Activated T-helper 17 cell treated with anti-CD3 and anti-CD28 coated beads, Interleukin-2, amount 50 U/mL, for 72 hours (primary cell): ENCODE results near the gene RAB6C. TPM values are rescaled to one million over a fixed set of nuclear protein-coding genes. Genes with fewer than 3 reads are reported as not detected.
A peak's percentile ranks its signal among the peaks of the same experiment; 100 is the strongest.
"Not testable (repeated sequence)": the region's sequence is repeated elsewhere in the genome, so short reads cannot be mapped to it uniquely, and the experiment has no call there.

ENCODE experiments used
- ATAC-seq: fragments of 150-1000 bp; cut with Tn5 transposase; replicated peaks from 2 replicates; pipeline ENCODE4 v1.10.0; 2021; ENCODE audit warnings: mild to moderate bottlenecking, moderate library complexity
- H3K27ac Mint-ChIP-seq: one replicate; pipeline ENCODE4 v1.8.0; 2022; ENCODE audit warnings: mixed read lengths
- H3K27me3 Mint-ChIP-seq: one replicate; pipeline ENCODE4 v1.8.0; 2022; ENCODE audit warnings: mixed read lengths
- H3K36me3 Mint-ChIP-seq: one replicate; pipeline ENCODE4 v1.8.0; 2022; ENCODE audit warnings: low read depth, mild to moderate bottlenecking, mixed read lengths
- H3K4me1 Mint-ChIP-seq: one replicate; pipeline ENCODE4 v1.8.0; 2022; ENCODE audit warnings: mixed read lengths
- H3K4me3 Mint-ChIP-seq: one replicate; pipeline ENCODE4 v1.8.0; 2022; ENCODE audit warnings: mild to moderate bottlenecking, mixed read lengths
- H3K9me3 Mint-ChIP-seq: one replicate; pipeline ENCODE4 v1.8.0; 2022; ENCODE audit warnings: mixed read lengths
- total RNA-seq, 2 donors: library from RNA; stranded (reverse); gene quantifications; one replicate each; pipeline ENCODE4 v1.2.3, GENCODE V29; 2022

RAB6C gene
- not detected for total RNA-seq

GRCh38 chr2:129979629-129980155, at the start of gene RAB6C:
RAB6C (plus strand) TSS chr2:129979666; CDS start chr2:129980116, 450 bp downstream.
- peak within 1 kb of the TSS; percentile 70 for H3K4me3 Mint-ChIP-seq
- H3K9me3 Mint-ChIP-seq, H3K27ac Mint-ChIP-seq, H3K4me1 Mint-ChIP-seq, H3K36me3 Mint-ChIP-seq: not testable (repeated sequence)
- peak; percentile 32 for ATAC-seq
- H3K27me3 Mint-ChIP-seq = peaks cover 39% of the 10 kb centered on the region

DNA sequence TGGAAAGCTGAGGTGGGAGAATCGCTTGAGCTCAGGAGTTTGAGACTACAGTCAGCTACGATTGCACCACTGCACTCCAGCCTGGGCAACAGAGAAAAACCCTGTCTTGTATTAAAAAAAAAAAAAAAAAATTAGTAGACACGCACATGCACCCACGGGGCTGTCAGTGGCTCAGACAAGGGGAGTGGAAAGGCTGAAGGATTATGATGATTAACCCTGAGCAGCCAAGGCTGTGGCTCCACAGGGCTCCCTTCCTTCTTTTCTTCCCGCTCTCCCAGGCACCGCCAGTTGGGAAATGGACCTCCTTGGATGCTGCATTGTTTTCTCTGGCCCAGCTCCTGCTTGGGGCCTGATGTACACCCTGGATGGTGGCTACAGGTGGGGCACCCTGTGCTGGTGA, 49.0 kb upstream of the RAB6C start:
- Mint-ChIP-seq H3K27me3 (peaks cover 31% of the 10 kb centered on the region), H3K36me3 (no peaks in the 10 kb centered on the region), H3K27ac (no peak overlapping the region), H3K9me3 (no peaks in the 10 kb centered on the region), H3K4me1 (no peaks in the 10 kb centered on the region), H3K4me3 (no peak overlapping the region)
- ATAC-seq = no peak

GRCh38 chr2:129933387-129933786, 46.1 kb upstream of the RAB6C start:
- H3K9me3 Mint-ChIP-seq, H3K36me3 Mint-ChIP-seq, H3K4me3 Mint-ChIP-seq, H3K4me1 Mint-ChIP-seq, ATAC-seq, H3K27ac Mint-ChIP-seq: not testable (repeated sequence)
- peaks cover 31% of the 10 kb centered on the region for H3K27me3 Mint-ChIP-seq

DNA sequence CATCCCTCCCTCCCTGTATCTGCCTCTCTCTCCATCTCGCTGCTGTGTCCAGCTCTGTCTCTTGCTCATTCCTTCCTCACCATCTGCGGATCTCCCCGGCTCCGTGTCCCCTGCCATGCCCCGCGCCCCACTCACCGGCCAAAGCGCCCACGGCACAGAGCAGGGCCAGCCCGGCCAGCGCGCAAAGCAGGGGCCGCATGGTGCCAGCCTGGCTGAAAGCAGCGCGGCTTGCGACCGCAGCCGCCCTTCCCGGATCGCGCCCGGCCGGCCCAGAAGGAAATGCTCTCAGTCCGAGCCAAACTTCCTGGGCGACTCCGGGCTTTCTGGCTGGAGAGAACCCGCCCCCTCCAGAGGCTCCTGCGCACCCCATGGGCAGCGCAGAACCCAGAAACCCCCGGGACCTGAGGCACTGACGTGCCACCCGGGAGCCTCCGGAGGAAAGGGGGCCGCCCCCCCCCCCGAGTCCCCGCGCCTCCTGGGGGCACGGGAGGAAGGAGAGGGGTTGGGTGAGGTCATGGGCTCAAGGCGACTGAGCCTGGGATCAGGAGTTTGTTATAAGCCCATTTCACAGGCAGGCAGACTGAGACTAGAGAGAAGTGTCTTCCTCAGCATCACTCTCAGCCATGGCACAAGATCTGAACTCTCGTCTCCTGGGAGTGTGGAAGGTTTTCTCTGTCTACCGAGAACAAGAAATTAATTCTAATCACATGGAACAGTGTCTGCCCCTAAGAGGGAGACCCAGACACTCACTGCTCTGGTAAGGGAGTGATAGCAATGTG, 45.2 kb upstream of the RAB6C start:
- H3K27me3 Mint-ChIP-seq = peaks cover 39% of the 10 kb centered on the region
- no peak for ATAC-seq
- no peaks in the 10 kb centered on the region for H3K9me3 Mint-ChIP-seq
- H3K27ac Mint-ChIP-seq = no peak overlapping the region
- H3K36me3 Mint-ChIP-seq = no peaks in the 10 kb centered on the region
- H3K4me3 Mint-ChIP-seq = no peak overlapping the region
- H3K4me1 Mint-ChIP-seq = no peaks in the 10 kb centered on the region

DNA sequence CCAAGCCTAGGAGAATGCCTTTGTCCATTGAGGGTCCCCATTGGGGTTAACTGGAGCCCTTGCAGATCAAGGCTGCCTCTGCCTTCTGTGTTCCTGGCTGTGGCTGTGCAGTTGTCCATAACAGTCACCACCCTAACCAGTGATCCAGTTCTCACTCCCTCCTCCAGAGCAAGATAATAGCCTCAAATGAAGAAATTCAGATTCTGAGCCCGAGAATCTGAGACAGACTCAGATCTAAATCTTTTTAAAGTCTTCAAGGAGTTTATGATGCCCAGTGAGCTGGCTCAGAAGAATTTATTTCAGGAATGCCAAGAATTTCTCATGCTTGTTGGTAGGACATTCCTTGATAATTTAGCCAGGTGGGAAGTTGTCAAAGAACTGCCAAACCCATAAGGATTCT, 44.3 kb upstream of the RAB6C start:
- no peak for ATAC-seq
- Mint-ChIP-seq H3K4me3 (no peak overlapping the region), H3K27ac (no peak overlapping the region), H3K9me3 (no peaks in the 10 kb centered on the region), H3K27me3 (peaks cover 36% of the 10 kb centered on the region), H3K36me3 (no peaks in the 10 kb centered on the region), H3K4me1 (no peaks in the 10 kb centered on the region)

- Mint-ChIP-seq H3K27ac (no peak overlapping the region), H3K36me3 (no peaks in the 10 kb centered on the region), H3K9me3 (no peaks in the 10 kb centered on the region), H3K27me3 (peaks cover 36% of the 10 kb centered on the region), H3K4me3 (no peak overlapping the region), H3K4me1 (no peaks in the 10 kb centered on the region)
- ATAC-seq = peak; percentile 70
Observed at GRCh38 chr2:129936334-129936934, 43.0 kb upstream of the RAB6C start.

DNA sequence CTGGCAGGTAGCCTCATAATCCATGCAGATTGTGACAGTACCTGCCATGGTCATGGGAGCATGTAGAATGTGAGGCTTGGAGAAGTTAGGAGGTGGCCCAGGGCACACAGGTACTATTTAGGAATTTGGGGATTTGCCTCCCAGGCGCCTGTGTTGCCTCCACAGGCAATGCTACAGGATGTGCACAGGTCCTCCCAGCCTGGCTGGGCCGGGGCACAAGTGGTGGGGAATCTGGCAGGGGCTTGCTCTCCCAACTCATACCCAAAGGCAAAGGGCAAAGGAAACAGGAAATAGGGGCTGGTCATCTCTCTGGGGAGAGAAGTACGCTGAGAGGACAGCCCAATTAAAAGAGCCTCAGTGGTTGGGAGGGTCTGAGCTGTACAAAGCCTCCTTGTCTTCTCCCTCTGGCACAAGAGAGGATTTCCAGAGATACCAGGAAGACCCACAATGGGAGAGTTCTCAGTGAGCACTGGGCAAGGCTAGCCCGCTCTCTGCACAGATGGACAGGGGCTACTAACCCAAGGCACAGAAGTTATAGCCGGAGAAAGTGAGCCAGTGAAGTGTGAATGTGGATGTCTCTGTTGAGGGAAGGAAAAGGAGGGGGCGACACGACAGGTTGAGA, 40.5 kb upstream of the RAB6C start:
- not testable (repeated sequence) for H3K36me3 Mint-ChIP-seq, H3K9me3 Mint-ChIP-seq, ATAC-seq, H3K4me3 Mint-ChIP-seq, H3K4me1 Mint-ChIP-seq
- Mint-ChIP-seq H3K27ac (peak overlapping the region; percentile 23), H3K27me3 (peaks cover 27% of the 10 kb centered on the region)

GRCh38 chr2:129943456-129943855, 36.0 kb upstream of the RAB6C start:
- not testable (repeated sequence) for H3K4me3 Mint-ChIP-seq, ATAC-seq, H3K4me1 Mint-ChIP-seq, H3K9me3 Mint-ChIP-seq, H3K36me3 Mint-ChIP-seq, H3K27ac Mint-ChIP-seq
- peaks cover 22% of the 10 kb centered on the region for H3K27me3 Mint-ChIP-seq

GRCh38 chr2:129945557-129945956, 33.9 kb upstream of the RAB6C start:
- Mint-ChIP-seq H3K4me1 (no peaks in the 10 kb centered on the region), H3K27me3 (peaks cover 14% of the 10 kb centered on the region), H3K4me3 (no peak overlapping the region), H3K36me3 (no peaks in the 10 kb centered on the region), H3K9me3 (no peaks in the 10 kb centered on the region), H3K27ac (no peak overlapping the region)
- no peak for ATAC-seq

DNA sequence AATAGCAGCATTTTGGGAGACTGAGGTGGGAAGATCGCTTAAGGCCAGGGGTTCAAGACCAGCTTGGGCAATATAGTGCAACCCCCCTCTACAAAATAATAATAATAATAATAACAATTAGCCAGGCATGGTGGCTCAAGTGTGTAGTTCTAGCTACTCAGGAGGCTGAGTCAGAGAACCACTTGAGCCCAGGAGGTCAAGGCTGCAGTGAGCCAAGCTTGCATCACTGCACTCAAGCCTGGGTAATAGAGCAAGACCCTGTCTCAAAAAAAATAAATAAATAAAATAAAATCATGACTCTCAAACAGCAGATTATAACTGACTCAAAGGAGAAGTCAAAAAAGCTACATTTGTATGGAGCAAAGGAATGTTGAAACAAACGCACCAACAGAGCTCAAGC, 31.8 kb upstream of the RAB6C start:
- H3K27me3 Mint-ChIP-seq = peaks cover 14% of the 10 kb centered on the region
- not testable (repeated sequence) for H3K27ac Mint-ChIP-seq, H3K36me3 Mint-ChIP-seq, H3K4me3 Mint-ChIP-seq, H3K4me1 Mint-ChIP-seq, H3K9me3 Mint-ChIP-seq, ATAC-seq

- peaks cover 12% of the 10 kb centered on the region for H3K27me3 Mint-ChIP-seq
- H3K27ac Mint-ChIP-seq, H3K36me3 Mint-ChIP-seq, H3K4me1 Mint-ChIP-seq, H3K9me3 Mint-ChIP-seq, H3K4me3 Mint-ChIP-seq, ATAC-seq: not testable (repeated sequence)
Observed at GRCh38 chr2:129956171-129956570, 23.3 kb upstream of the RAB6C start.

- peaks cover 12% of the 10 kb centered on the region for H3K27me3 Mint-ChIP-seq
- no peaks in the 10 kb centered on the region for H3K4me1 Mint-ChIP-seq
- H3K4me3 Mint-ChIP-seq = no peak overlapping the region
- ATAC-seq = no peak
- no peak overlapping the region for H3K27ac Mint-ChIP-seq
- H3K36me3 Mint-ChIP-seq = no peaks in the 10 kb centered on the region
- no peaks in the 10 kb centered on the region for H3K9me3 Mint-ChIP-seq
Observed at GRCh38 chr2:129957891-129958290, 21.6 kb upstream of the RAB6C start.

- H3K27ac Mint-ChIP-seq, H3K9me3 Mint-ChIP-seq, ATAC-seq: not testable (repeated sequence)
Observed at GRCh38 chr2:129958736-129959135, 20.7 kb upstream of the RAB6C start.

DNA sequence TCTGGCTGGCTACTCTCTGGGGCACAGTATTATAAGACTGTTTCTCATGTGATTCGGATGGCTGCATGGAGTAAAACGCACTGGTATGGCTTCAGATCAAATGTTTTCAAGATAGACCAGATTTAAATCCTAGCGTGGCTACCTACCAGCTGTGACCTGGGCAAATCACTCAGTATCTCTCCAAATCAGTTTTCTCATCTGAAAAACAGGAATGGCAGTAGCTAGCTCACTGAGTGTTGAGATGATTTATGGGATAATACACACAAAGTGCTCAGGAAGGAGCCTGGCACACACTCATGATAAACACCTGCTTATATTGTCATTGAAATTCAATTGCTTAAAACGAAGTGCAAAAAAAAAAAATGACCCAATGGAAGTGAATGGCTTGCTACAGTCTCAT, 10.9 kb upstream of the RAB6C start:
- not testable (repeated sequence) for ATAC-seq, H3K4me3 Mint-ChIP-seq, H3K27ac Mint-ChIP-seq, H3K36me3 Mint-ChIP-seq, H3K4me1 Mint-ChIP-seq, H3K9me3 Mint-ChIP-seq
- peaks cover 17% of the 10 kb centered on the region for H3K27me3 Mint-ChIP-seq

More at GRCh38 chr2:129958736-129959135, 20.7 kb upstream of the RAB6C start:
- H3K36me3 Mint-ChIP-seq, H3K4me1 Mint-ChIP-seq, H3K4me3 Mint-ChIP-seq: not testable (repeated sequence)
- H3K27me3 Mint-ChIP-seq = peaks cover 12% of the 10 kb centered on the region
